Neuron (in vitro differentiated cells): ENCODE results near the gene COPB1.

Source experiments
- H2AFZ ChIP-seq: one replicate; pipeline ENCODE4 v1.6.1; 2013; ENCODE audit warnings: low read depth, mild to moderate bottlenecking, inconsistent platforms, low read length, moderate library complexity
- H3K27me3 ChIP-seq: one replicate; pipeline ENCODE4 v1.6.1; 2013; ENCODE audit warnings: low read length; ENCODE audit not compliant: insufficient read depth
- H3K36me3 ChIP-seq: one replicate; pipeline ENCODE4 v1.6.1; 2013; ENCODE audit warnings: low read length; ENCODE audit not compliant: insufficient read depth
- H3K4me1 ChIP-seq: one replicate; pipeline ENCODE4 v1.6.1; 2013; ENCODE audit warnings: low read length; ENCODE audit not compliant: insufficient read depth
- H3K4me3 ChIP-seq: 2 replicates; pipeline ENCODE4 v1.5.1; 2013; ENCODE audit warnings: mild to moderate bottlenecking, low read length, moderate library complexity
- H3K9me3 ChIP-seq: one replicate; pipeline ENCODE4 v1.6.1; 2013; ENCODE audit warnings: low read length

COPB1 gene

GRCh38 chr11:14417617-14418374 lies 81.8 kb downstream of the COPB1 start:
- no peak overlapping the region for H3K4me3 ChIP-seq
- no peaks in the 10 kb centered on the region for H3K9me3 ChIP-seq
- H3K27me3 ChIP-seq: no peaks in the 10 kb centered on the region
- no peaks in the 10 kb centered on the region for H3K36me3 ChIP-seq
- H3K4me1 ChIP-seq: peaks cover 22% of the 10 kb centered on the region
- peak overlapping the region; percentile 2 for H2AFZ ChIP-seq

- Histone ChIP-seq H3K36me3 (no peaks in the 10 kb centered on the region), H3K9me3 (no peaks in the 10 kb centered on the region), H3K27me3 (no peaks in the 10 kb centered on the region), H3K4me1 (peaks cover 18% of the 10 kb centered on the region), H2AFZ (peak overlapping the region; percentile 2), H3K4me3 (no peak overlapping the region)
Measured at GRCh38 chr11:14417186-14417585, 82.4 kb downstream of the COPB1 start.

- no peak overlapping the region for H3K4me3 ChIP-seq
- H3K4me1 ChIP-seq: peaks cover 20% of the 10 kb centered on the region
- H2AFZ ChIP-seq: no peak overlapping the region
- H3K27me3 ChIP-seq: peaks cover 5% of the 10 kb centered on the region
- H3K9me3 ChIP-seq: no peaks in the 10 kb centered on the region
- no peaks in the 10 kb centered on the region for H3K36me3 ChIP-seq
Measured at GRCh38 chr11:14414470-14415461, 84.8 kb downstream of the COPB1 start.

- Histone ChIP-seq H3K36me3 (no peaks in the 10 kb centered on the region), H3K9me3 (no peaks in the 10 kb centered on the region), H3K27me3 (peaks cover 5% of the 10 kb centered on the region), H3K4me3 (no peak overlapping the region), H3K4me1 (peaks cover 20% of the 10 kb centered on the region), H2AFZ (no peak overlapping the region)
Measured at GRCh38 chr11:14413307-14414069, 86.1 kb downstream of the COPB1 start.

GRCh38 chr11:14411818-14412217 lies 87.8 kb downstream of the COPB1 start:
- no peak overlapping the region for H3K4me3 ChIP-seq
- H3K27me3 ChIP-seq: peaks cover 5% of the 10 kb centered on the region

GRCh38 chr11:14409891-14410290 lies 89.7 kb downstream of the COPB1 start:
- H3K27me3 ChIP-seq: peaks cover 5% of the 10 kb centered on the region
- no peaks in the 10 kb centered on the region for H3K9me3 ChIP-seq
- no peak overlapping the region for H3K4me3 ChIP-seq
- no peaks in the 10 kb centered on the region for H3K36me3 ChIP-seq
- no peak overlapping the region for H2AFZ ChIP-seq
- peaks cover 6% of the 10 kb centered on the region for H3K4me1 ChIP-seq

More at GRCh38 chr11:14411818-14412217, 87.8 kb downstream of the COPB1 start:
- Histone ChIP-seq H2AFZ (no peak overlapping the region), H3K36me3 (no peaks in the 10 kb centered on the region), H3K4me1 (peaks cover 7% of the 10 kb centered on the region), H3K9me3 (no peaks in the 10 kb centered on the region)

- H3K9me3 ChIP-seq: no peaks in the 10 kb centered on the region
Measured at GRCh38 chr11:14408612-14409011, 91.0 kb downstream of the COPB1 start.

More at GRCh38 chr11:14408612-14409011, 91.0 kb downstream of the COPB1 start:
- no peak overlapping the region for H3K4me3 ChIP-seq
- no peaks in the 10 kb centered on the region for H3K36me3 ChIP-seq
- H3K27me3 ChIP-seq: peaks cover 5% of the 10 kb centered on the region
- no peak overlapping the region for H2AFZ ChIP-seq
- H3K4me1 ChIP-seq: peaks cover 4% of the 10 kb centered on the region
